H1 (cell line): ENCODE data around the gene C1orf21. TPM values are rescaled to one million over a fixed set of nuclear protein-coding genes. Genes with fewer than 3 reads are reported as not detected.

Experiments
- PHF8 ChIP-seq: fragments of 200-600 bp; sonication (generic); conservative IDR thresholded peaks from 2 replicates; pipeline ENCODE4 v1.7.1; 2012; ENCODE audit warnings: low read depth, mild to moderate bottlenecking, inconsistent platforms, low read length, moderate library complexity
- RXRA ChIP-seq: IDR thresholded peaks from 2 replicates; pipeline ENCODE4 v1.6.1; 2011; ENCODE audit warnings: low read depth, mild to moderate bottlenecking, low read length, moderate library complexity; ENCODE audit not compliant: insufficient read depth
- polyA plus RNA-seq, 7 experiments: library from polyadenylated mRNA; depleted of rRNA in 3 of 7; stranded (reverse) in 5 of 7; unstranded in 2 of 7; fragments of >200 nt in 5 of 7; fragments of 200-250 nt in 2 of 7; gene quantifications; 1 replicate in 5 of 7; 2 replicates in 1 of 7; 4 replicates in 1 of 7; pipeline versions ENCODE4 v1.2.1 to v1.2.3, GENCODE V29; 2011 to 2013; ENCODE audit warnings: missing spikeins in 2 of 7, mixed read lengths in 2 of 7
- total RNA-seq: library from RNA; stranded (reverse); fragmentation: NEBNext Ultra II Directional; extraction: Animal tissue kit (Norgen Biotek cat#: 25700); gene quantifications from 2 replicates; pipeline ENCODE4 v1.2.1, GENCODE V29; 2021
- TF ChIP-seq, protein P1 (sequence below): fragments of 300-600 bp; sonication (generic); IDR thresholded peaks from 2 replicates; pipeline ENCODE4 v1.7.1; 2012; ENCODE audit warnings: low read length, moderate library complexity, mild to moderate bottlenecking, inconsistent platforms; ENCODE audit not compliant: insufficient replicate concordance

Gene C1orf21
- total and polyA plus RNA-seq, 2 of the 8 experiments (the other 6 are each of a cell fraction or from before 2014, with no cell fraction given), result 16.6 to 51.0 TPM

- TF ChIP-seq, protein P1, sequence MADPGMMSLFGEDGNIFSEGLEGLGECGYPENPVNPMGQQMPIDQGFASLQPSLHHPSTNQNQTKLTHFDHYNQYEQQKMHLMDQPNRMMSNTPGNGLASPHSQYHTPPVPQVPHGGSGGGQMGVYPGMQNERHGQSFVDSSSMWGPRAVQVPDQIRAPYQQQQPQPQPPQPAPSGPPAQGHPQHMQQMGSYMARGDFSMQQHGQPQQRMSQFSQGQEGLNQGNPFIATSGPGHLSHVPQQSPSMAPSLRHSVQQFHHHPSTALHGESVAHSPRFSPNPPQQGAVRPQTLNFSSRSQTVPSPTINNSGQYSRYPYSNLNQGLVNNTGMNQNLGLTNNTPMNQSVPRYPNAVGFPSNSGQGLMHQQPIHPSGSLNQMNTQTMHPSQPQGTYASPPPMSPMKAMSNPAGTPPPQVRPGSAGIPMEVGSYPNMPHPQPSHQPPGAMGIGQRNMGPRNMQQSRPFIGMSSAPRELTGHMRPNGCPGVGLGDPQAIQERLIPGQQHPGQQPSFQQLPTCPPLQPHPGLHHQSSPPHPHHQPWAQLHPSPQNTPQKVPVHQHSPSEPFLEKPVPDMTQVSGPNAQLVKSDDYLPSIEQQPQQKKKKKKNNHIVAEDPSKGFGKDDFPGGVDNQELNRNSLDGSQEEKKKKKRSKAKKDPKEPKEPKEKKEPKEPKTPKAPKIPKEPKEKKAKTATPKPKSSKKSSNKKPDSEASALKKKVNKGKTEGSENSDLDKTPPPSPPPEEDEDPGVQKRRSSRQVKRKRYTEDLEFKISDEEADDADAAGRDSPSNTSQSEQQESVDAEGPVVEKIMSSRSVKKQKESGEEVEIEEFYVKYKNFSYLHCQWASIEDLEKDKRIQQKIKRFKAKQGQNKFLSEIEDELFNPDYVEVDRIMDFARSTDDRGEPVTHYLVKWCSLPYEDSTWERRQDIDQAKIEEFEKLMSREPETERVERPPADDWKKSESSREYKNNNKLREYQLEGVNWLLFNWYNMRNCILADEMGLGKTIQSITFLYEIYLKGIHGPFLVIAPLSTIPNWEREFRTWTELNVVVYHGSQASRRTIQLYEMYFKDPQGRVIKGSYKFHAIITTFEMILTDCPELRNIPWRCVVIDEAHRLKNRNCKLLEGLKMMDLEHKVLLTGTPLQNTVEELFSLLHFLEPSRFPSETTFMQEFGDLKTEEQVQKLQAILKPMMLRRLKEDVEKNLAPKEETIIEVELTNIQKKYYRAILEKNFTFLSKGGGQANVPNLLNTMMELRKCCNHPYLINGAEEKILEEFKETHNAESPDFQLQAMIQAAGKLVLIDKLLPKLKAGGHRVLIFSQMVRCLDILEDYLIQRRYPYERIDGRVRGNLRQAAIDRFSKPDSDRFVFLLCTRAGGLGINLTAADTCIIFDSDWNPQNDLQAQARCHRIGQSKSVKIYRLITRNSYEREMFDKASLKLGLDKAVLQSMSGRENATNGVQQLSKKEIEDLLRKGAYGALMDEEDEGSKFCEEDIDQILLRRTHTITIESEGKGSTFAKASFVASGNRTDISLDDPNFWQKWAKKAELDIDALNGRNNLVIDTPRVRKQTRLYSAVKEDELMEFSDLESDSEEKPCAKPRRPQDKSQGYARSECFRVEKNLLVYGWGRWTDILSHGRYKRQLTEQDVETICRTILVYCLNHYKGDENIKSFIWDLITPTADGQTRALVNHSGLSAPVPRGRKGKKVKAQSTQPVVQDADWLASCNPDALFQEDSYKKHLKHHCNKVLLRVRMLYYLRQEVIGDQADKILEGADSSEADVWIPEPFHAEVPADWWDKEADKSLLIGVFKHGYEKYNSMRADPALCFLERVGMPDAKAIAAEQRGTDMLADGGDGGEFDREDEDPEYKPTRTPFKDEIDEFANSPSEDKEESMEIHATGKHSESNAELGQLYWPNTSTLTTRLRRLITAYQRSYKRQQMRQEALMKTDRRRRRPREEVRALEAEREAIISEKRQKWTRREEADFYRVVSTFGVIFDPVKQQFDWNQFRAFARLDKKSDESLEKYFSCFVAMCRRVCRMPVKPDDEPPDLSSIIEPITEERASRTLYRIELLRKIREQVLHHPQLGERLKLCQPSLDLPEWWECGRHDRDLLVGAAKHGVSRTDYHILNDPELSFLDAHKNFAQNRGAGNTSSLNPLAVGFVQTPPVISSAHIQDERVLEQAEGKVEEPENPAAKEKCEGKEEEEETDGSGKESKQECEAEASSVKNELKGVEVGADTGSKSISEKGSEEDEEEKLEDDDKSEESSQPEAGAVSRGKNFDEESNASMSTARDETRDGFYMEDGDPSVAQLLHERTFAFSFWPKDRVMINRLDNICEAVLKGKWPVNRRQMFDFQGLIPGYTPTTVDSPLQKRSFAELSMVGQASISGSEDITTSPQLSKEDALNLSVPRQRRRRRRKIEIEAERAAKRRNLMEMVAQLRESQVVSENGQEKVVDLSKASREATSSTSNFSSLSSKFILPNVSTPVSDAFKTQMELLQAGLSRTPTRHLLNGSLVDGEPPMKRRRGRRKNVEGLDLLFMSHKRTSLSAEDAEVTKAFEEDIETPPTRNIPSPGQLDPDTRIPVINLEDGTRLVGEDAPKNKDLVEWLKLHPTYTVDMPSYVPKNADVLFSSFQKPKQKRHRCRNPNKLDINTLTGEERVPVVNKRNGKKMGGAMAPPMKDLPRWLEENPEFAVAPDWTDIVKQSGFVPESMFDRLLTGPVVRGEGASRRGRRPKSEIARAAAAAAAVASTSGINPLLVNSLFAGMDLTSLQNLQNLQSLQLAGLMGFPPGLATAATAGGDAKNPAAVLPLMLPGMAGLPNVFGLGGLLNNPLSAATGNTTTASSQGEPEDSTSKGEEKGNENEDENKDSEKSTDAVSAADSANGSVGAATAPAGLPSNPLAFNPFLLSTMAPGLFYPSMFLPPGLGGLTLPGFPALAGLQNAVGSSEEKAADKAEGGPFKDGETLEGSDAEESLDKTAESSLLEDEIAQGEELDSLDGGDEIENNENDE, result no peak
- no peak for TF ChIP-seq RXRA
- no peak for TF ChIP-seq PHF8
- TF ChIP-seq, all 59 proteins: peak for 0
Observed at GRCh38 chr1:184445997-184446396, 59.2 kb downstream of the C1orf21 start (continued).
